Fibroblast of lung (primary cell): Measurements from ENCODE around the gene ANKRA2.

Experiments used
- CTCF ChIP-seq, 2 donors: IDR thresholded peaks in 1 of 2; conservative IDR thresholded peaks in 1 of 2; 1 replicate in 1 of 2; 2 replicates in 1 of 2; pipeline ENCODE4 v1.5.1; 2011 to 2012; ENCODE audit warnings: low read length in 2 of 2, control low read depth in 1 of 2, inconsistent platforms in 1 of 2, low read depth in 1 of 2, mild to moderate bottlenecking in 1 of 2
- EZH2 ChIP-seq: IDR thresholded peaks from 2 replicates; pipeline ENCODE4 v1.5.1; 2012; ENCODE audit warnings: low read length, control low read depth, mild to moderate bottlenecking; ENCODE audit errors: missing control alignments

- TF ChIP-seq CTCF (conservative IDR thresholded peaks at IDR 0.05 in 1 of 2, IDR thresholded peaks at IDR 0.05 in 1 of 2; ENCODE audit: low read depth in 1 of 2, low read length in 2 of 2) (no peak), EZH2 (no peak)
These were observed 619 bp upstream of the ANKRA2 start for GRCh38 chr5:73565969-73566547.
